AG10803 (cell line): Measurements from ENCODE around the gene ERVH48-1.
A peak's percentile ranks its signal among the peaks of the same experiment; 100 is the strongest.

Experiments used
- DNase-seq: peaks from one replicate; pipeline ENCODE4 v3.0.0; 2010; ENCODE audit warnings: low read depth
- H3K4me3 ChIP-seq: 2 replicates; pipeline ENCODE4 v1.5.1; 2011; ENCODE audit warnings: mild to moderate bottlenecking, low read length, control low read depth
- TF ChIP-seq, protein P1 (sequence below): conservative IDR thresholded peaks from 2 replicates; pipeline ENCODE4 v1.5.1; 2011; ENCODE audit warnings: mild to moderate bottlenecking, low read length, control low read depth, inconsistent platforms

Gene ERVH48-1

DNA sequence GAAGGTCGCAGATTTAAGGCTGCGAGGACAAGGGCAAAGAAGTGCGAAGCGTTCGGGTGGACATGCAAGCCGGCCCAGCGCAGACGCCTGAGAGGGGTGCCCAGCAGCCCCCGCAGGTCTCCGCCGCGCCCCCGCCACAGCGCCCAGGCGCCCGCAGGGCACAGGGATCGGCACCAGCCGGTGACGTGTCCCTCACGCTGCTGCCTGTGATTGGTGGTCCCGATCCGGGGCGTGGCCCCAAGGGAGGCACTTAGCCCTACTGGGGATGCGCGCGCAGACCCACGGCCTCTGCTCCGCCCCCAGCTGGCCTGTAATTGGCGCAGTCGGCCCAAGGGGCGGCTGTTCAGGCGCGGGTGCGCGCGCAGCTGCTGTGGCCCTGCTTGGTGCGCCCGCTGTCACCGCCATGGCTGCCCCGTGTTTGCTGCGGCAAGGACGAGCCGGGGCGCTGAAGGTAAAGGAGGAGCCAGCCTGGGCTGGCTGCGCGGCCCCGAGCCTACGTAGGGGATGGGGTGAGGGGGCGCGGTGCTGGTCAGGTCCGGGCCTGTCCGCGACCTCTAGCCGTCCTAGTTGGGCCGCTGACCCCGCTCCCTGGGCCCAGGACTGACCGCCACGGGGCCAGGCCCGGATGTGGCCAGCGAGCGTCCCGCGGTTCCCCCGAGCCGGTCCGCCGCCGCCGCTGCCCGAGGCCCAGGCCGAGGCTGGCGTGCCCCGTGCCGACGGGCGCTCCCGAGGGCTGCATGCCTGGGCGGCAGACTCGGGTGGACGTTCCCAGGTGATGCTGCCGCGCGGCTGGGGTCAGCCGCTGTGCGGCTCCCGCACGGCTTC is 32.3 kb downstream of the ERVH48-1 start, which contains the start of gene NDUFV3:
Gene NDUFV3 (plus strand): TSS at position 379 of the 825 bp plus-strand sequence. CDS start 25 bp downstream, at position 404.
- TF ChIP-seq, protein P1, sequence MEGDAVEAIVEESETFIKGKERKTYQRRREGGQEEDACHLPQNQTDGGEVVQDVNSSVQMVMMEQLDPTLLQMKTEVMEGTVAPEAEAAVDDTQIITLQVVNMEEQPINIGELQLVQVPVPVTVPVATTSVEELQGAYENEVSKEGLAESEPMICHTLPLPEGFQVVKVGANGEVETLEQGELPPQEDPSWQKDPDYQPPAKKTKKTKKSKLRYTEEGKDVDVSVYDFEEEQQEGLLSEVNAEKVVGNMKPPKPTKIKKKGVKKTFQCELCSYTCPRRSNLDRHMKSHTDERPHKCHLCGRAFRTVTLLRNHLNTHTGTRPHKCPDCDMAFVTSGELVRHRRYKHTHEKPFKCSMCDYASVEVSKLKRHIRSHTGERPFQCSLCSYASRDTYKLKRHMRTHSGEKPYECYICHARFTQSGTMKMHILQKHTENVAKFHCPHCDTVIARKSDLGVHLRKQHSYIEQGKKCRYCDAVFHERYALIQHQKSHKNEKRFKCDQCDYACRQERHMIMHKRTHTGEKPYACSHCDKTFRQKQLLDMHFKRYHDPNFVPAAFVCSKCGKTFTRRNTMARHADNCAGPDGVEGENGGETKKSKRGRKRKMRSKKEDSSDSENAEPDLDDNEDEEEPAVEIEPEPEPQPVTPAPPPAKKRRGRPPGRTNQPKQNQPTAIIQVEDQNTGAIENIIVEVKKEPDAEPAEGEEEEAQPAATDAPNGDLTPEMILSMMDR: no peak
- peak within 1 kb of the TSS; percentile 77 for H3K4me3 ChIP-seq
- peak; percentile 97 for DNase-seq

DNA sequence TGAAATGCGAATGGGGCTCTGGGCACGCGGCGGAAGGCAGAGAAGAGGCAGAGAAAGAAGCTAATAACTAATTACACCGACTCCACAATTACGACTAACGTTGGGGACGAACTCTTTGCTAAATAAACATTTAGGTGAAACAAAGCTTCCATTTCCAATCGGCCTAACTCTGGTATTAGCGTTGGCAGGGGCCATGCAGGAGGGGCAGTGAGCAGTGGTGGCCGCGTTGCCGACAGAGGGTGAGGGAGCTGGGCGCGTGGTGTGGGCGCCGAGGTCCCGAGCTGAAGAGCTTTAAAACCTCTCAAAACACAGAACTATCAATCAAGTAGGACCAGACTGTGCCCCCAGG is 32.9 kb downstream of the ERVH48-1 start:
- DNase-seq: no peak
- TF ChIP-seq, protein P1: no peak
- H3K4me3 ChIP-seq: peak overlapping the region; percentile 77

DNA sequence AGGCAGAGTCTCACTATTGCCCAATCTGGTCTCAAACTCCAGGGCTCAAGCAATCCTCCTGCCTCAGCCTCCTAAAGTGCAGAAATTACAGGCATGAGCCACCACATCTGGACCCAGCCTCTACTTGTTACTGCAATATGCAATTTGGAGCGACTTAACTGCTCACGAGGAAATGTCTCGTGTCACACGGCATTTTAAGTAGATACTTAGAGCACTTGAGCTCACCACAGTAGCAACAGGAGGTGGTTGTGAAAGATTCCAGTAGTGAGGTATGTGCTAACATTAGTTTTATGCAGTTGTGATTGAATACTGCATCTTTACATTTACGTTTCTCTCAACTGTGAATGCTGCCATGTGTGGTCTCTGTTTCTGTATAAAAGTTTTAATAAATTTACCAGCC is 38.1 kb downstream of the ERVH48-1 start:
- DNase-seq: no peak
- no peak overlapping the region for H3K4me3 ChIP-seq
- TF ChIP-seq, protein P1: no peak

DNA sequence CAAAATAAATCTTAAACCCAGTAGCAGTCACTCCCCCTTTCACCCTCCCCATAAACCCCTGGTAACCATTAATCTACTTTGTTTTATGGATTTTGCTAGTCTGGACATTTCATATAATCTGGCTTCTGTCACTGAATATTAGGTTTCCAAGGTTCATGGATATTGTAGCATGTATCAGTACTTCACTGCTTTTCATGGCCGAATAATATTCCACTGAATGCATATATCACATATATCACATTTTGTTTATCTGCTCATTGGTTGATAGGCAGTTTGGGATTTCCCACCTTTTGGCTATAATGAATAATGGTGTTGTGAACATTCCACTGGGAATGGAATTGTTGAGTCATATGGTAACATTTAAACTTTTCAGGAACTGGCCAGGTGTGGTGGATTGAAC is 41.5 kb downstream of the ERVH48-1 start:
- no peak overlapping the region for H3K4me3 ChIP-seq
- TF ChIP-seq, protein P1: no peak
- DNase-seq: no peak

DNA sequence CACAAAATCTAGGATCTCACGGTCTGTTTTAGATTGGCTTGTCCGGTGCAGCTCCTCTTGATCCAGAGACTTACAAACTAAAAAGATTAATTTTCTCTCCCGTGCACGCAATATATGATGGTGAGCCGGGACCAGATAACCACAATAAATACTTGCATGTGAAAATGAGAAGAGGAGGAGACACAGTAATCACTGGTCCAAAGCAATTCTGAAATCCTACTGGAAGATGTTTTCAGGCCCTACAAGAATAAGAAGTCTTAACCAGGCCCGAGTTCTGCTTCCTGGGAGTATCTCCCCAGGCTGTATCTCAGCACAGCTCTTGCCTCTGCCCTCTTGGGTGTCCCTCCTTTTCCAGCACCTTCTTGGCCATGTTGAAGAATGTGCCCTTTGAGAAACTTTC is 45.1 kb downstream of the ERVH48-1 start:
- peak overlapping the region; percentile 63 for H3K4me3 ChIP-seq
- no peak for DNase-seq
- TF ChIP-seq, protein P1: no peak

GRCh38 chr21:42878993-42879787 is 46.2 kb downstream of the ERVH48-1 start, which contains the start of gene WDR4:
Gene WDR4 (minus strand): TSS chr21:42879539. CDS start chr21:42879495, 44 bp downstream.
- peak; percentile 95 for DNase-seq
- H3K4me3 ChIP-seq: peak within 1 kb of the TSS; percentile 63
- TF ChIP-seq, protein P1: no peak
